Left kidney (tissue), 2 donors: ENCODE measurements around the gene KRTAP12-4. TPM values are rescaled to one million over a fixed set of nuclear protein-coding genes. Genes with fewer than 3 reads are reported as not detected.
"Not testable (repeated sequence)": the region's sequence is repeated elsewhere in the genome, so short reads cannot be mapped to it uniquely, and the experiment has no call there.

ENCODE experiments used
- DNase-seq: peaks from one replicate; pipeline ENCODE4 v3.0.0-alpha.2; 2013
- polyA plus RNA-seq: library from polyadenylated mRNA; unstranded; fragments of 120-200 nt; gene quantifications from one replicate; pipeline ENCODE4 v1.2.1, GENCODE V29; 2013; ENCODE audit not compliant: insufficient read length

Gene KRTAP12-4
- polyA plus RNA-seq, 1 donor: not detected

DNA sequence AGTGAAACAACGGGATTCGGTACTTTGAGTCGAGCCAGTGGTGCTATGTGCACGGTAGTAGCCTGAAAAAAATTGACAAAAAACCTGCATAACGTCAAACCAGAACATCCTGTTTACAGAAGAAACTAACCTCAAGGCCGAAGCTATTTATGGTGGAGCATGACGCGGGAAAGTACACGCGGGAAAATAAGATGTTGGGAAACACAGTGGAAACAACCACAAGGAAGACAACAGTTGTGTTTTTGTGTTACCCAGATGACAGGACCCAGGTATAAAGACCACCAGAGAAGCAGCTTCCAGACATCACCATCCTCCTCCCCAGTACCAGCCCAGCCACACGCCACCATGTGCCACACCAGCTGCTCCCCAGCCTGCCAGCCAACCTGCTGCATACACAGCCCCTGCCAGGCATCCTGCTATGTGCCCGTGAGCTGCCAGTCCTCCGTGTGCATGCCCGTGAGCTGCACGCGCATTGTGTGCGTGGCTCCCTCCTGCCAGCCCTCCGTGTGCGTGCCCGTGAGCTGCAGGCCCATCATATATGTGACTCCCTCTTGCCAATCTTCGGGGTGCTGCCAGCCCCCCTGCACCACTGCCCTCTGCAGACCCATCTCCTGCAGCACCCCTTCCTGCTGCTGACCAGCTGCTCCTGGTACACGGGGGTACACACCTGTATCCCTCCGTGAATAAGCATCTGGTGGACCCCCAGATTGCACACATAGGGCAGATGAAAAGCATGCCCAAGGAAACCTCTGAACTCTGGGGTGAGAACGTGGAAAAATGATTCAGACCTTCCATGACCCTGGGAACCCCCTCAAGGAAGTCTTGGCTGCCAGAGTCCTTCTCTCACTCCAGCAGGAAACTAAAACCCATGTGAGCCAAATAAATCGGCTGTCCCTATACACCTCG lies 3.4 kb upstream of the KRTAP12-4 start, which contains the start of gene KRTAP12-3:
Gene KRTAP12-3, plus strand, starts transcription at position 298 of the 906 bp plus-strand sequence. Its CDS starts 48 bp downstream, at position 346.
- no peak for DNase-seq

DNA sequence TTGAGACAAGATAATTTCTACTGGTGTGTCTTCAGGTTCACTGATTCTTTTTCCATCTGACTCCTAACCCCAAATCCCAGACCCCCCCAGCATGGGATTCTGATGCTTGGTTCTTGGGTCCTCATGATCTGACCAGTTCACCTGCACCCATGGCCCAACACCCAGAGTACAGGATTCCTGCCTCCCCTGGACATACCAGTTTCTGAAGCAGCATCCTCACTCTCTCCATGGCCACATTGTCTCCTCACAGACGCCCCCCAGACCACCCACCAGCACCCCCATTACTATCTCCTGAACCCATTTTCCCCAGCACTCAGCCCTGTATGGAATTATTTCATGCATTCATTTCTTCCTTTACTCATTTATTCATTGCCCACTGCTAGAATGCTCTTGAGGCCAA lies 2.4 kb upstream of the KRTAP12-4 start:
- DNase-seq: no peak

DNA sequence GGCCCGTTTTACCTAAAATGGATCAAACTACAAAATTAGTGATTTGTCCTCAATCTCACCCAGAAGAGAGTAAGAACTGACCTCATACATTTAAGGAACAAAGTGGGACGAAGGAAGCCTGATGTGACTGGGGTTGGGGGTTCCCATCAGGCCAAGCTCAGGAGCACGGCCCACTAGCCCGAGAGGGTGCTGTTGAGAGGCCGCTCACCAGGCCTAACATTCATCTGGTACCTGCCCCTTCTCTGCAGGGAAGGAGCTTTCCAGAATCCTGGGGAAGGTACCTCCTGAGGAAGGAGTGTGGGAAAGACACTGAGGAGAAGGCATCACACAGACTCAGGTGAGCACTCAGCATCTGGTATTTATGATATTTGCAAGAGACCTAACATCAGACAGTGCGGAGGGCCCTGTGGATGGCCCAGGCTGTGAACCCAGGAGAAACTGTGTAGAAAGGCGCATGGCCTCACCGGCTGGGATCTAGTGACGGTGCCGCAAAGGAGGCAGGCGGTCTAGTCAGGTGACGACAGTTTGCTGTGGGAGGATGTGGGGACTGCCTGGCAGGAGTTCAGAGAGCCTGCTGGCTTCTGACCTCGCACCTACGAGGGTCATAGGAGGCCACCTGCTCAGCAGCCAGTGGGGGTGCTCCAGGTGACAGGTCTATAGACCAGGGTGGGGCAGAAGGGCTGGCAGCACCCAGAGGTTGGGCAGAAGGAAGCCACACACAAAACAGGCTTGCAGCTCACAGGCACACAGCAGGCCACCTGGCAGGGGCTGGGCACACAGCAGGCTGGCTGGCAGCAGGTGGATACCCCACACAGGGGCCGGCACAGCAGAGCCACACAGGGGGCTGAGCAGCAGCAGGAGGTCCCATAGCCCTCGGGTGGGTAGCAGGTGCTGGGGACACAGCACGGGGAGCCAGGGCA lies 543 bp downstream of the KRTAP12-4 start:
- DNase-seq: no peak

DNA sequence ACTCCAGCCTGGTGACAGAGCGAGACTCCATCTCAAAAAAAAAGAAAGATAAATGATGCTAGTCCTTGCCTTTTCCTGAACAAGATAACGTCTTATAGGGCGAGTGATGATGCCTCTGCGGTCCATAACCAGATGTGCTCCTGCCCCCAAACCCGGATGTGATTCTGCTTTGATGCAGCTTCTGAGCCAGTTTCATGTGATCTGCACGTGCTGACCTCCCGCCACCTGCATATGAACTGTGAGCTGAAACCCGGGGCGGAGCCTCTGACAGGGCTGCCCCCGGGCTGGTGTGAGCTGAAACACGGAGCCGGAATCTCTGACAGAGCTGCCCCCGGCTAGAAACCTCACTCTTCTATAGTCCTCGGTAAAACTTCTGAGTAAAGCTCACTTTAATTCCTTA lies 1.3 kb downstream of the KRTAP12-4 start:
- no peak for DNase-seq

DNA sequence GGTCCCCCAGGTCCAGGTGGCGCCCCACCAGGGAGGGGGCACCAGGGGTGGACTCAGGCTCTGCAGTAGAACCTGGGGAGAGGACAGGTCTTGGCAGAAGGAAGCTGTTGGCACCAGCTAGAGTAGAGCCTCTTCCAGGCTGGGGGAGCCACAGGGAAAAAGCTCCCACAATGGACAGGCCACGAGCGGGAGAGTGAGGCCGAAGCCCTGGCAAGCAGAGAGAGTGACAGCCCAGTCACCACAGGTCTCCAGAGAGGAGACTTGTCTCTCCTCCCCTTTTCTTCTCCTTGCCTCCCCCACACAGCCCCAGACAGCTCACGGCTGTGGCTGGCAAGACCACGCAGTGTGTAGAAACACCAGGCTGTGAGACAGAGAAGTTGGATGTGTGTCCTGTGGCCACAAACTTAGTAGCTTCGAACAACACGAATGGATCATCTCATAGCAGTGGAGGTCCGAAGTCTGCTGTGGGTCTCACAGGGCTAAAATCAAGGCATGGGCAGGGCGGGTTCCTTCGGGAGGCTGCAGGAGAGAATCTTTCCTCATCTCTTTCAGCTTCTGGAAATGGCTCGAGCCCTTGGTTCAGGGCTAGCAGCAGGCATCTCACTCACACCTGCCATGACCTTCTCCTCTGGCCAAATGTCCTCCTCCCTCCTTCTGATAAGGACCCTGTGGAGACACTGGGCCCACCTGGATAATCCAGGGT lies 3.3 kb downstream of the KRTAP12-4 start:
- DNase-seq: no peak

DNA sequence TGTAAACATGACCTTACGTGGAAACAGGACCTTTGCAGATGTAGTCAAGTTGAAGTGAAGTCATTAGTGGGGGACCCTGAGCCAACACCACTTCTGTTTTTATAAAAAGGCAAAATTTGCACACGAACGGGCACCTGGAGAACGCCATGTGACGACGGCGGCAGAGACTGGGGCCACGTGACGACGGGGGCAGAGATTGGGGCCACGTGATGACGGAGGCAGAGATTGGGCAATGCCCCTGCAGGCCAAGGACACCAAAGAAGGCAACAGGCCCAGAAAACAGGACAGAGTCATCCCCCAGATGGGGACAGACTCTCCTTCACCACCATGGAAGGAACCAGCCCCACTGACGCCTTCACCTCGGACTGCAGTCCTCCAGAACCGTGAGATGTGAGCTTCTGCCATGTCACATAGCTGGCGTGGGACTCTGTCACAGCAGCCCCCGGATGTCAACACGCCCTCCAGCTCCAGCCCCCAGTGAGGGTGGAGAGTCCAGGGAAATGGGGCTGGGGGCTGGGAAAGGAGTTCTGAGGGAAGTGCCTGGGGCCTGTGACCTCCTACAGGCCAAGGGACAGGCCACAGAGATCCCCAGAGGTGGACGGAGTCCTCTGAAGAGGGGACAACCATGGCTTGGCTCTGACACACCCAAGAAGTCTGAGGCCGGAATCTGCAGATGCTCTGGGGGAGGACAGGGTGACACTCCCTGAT lies 4.0 kb downstream of the KRTAP12-4 start:
- DNase-seq: no peak

DNA sequence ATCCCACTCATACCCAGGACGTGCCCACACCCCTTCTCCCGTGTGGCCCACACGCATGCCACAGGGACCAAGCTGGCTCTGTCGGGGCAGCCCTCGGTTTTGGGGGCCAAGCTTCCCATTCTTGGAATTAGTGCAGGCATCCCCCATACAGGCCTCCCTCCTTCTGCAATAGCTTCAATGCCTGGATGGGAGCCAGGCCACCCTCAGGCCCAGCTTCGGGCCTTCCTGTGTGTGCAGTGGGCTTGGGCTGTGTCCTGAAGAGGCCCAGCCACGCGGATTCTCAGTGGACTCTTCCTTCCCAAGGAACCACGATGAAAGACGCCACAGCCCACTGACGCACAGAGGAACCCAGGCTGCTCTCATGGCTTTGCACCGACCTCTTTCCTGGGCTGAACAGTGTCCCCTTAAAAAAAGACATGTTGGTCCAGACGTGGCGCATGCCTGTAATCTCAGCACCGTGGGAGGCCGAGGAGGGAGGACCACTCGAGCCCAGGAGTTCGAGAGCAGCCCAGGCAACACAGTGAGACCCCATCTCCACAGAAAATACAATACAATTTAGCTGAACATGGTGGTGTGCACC lies 4.8 kb downstream of the KRTAP12-4 start:
- no peak for DNase-seq

DNA sequence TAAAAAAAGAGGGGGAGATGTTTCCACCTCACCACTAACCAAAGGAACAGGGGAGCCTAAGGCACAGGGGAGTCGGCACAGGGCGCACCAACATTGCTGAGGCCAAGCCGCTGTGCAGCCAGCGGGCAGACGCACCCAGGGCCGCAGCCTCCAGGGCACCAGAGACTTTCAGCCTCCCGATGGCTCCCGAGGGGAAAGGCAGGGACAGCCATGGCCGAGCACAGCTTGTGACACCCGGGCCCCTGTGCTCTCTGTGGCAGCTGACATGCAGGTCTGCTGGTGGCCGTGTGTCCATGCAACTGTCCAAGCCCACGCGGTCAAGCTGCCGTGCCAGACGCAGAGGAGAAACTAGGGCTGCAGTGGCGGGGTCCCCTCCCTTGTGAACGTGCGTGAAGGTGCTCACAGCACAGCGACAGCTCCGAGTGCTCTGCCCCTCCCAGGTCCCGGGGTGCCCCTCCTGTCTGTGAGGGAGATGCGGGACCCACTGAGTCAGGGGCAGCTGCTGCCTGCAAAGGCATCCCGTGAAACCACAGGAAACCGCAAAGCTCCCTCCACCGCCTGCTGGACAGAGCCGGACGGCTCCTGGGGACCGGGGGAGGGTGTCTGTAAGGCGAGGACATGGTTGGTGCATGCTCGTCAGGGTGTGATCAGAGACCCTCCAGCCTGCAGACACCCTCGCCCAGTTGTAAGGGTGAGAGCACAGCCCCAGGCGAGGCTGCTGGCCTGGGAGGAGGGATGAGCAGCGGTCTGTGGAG lies 5.7 kb downstream of the KRTAP12-4 start:
- DNase-seq: no peak

DNA sequence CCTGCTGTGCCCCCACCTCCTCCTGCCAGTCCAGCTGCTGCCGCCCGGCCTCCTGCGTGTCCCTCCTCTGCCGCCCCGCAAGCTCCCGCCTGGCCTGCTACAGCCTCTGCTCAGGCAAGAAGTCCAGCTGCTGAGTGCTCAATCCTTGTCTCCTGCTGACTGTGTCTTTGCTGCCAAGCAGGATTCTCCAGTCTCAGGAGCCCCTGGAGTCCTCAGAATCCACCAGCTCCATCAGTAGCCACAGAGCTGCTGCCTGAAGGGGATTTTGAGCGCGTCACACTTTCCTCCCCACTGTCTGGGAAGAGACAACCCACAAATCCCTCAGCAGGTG lies 7.3 kb downstream of the KRTAP12-4 start:
- no peak for DNase-seq

DNA sequence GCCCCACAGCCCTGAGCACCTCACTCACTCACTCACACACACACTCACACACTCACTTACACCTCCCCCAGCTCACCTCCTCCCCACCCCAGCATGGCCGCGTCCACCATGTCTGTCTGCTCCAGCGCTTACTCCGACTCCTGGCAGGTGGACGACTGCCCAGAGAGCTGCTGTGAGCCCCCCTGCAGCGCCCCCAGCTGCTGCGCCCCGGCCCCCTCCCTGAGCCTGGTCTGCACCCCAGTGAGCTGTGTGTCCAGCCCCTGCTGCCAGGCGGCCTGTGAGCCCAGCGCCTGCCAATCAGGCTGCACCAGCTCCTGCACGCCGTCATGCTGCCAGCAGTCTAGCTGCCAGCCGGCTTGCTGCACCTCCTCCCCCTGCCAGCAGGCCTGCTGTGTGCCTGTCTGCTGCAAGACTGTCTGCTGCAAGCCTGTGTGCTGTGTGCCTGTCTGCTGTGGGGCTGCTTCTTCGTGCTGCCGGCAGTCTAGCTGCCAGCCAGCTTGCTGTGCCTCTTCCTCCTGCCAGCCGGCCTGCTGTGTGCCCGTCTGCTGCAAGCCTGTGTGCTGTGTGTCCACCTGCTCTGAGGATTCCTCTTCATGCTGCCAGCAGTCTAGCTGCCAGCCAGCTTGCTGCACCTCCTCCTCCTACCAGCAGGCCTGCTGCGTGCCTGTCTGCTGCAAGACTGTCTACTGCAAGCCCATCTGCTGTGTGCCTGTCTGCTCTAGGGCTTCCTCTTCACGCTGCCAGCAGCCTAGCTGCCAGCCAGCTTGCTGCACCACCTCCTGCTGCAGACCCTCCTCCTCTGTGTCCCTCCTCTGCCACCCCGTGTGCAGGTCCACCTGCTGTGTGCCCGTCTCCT lies 7.9 kb downstream of the KRTAP12-4 start, which contains the start of gene KRTAP10-11:
Gene KRTAP10-11, plus strand, starts transcription at position 49 of the 856 bp plus-strand sequence. Its CDS starts 45 bp downstream, at position 94.
- DNase-seq: not testable (repeated sequence)

DNA sequence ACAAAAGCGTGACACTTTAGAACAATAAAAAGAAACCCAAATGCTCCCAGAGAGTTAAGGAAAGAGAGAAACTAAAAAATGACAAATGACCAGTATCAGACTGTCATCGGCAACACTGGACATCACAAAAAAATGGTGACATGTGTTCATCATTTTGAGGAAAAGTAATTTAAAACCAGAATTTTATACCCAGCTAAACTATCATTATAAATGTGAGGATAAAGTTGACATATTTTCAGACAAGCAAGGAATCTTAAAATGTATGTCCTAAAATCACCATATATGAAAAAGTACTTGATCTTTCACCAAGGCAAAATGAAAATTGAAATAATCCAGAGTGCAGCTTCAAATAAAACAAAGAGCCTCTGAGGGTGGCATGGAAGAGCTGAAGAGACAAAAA lies 9.6 kb downstream of the KRTAP12-4 start:
- no peak for DNase-seq

DNA sequence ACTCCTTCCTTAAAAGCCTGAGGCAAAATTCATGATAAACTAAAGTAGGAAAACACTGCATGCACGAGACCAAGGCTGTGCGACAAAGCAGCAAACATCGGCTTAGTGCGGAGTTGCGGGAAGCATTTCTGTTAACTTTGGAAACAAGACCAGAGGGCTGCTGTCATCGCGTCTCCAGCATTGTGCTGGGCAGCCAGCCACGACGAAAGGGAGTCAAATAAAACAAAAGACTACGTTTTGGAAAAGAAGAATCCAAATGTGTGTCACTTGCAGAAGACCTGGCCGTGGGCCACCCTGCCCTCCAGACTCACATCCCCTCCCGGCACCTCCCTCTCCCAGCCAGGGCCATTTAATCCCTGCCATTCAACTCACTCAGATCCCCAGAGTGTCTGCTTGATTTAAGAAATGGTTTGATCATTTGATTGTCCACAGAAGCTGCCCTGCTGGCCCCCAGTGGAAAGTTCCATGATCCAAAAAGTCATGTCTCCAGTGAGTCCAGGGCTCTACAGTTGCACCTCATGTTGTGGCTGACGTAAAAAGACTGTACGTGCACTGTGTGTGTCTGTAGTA lies 10.6 kb downstream of the KRTAP12-4 start:
- DNase-seq: no peak

DNA sequence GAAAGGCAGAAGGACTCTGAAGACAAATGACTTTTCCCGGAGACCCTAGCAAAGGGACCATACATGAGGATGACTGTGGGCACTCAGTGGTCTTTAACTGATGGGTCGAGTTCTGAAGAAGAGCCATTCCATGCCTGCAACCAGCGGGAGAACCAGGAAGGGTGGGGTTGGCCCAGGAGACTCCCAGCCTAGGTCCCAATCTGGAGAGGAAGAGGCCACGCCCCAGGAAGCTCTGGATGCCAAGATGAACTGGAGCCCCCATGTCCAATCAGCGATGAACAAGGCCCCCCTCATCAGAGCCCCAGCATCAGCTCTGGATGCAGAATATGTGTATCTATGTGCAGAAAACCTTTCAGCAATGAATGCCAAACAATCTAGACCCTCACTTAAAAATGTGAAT lies 13.7 kb downstream of the KRTAP12-4 start:
- no peak for DNase-seq

DNA sequence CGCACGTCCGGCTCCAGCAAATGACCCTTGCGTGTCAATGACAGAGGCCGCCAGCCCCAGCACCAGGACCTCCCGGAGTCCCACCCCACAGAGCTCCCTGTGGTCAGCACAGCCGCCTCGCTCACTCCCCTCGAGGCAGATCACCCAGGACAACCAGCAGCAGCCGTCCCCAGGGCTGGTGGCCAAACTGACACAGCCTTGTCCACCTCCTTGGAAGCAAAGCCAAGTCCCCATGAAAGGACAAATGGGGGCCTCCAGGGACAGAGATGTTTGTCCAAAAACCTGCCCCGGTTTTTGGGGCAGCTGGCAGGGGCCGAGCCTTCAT lies 15.2 kb downstream of the KRTAP12-4 start:
- no peak for DNase-seq

DNA sequence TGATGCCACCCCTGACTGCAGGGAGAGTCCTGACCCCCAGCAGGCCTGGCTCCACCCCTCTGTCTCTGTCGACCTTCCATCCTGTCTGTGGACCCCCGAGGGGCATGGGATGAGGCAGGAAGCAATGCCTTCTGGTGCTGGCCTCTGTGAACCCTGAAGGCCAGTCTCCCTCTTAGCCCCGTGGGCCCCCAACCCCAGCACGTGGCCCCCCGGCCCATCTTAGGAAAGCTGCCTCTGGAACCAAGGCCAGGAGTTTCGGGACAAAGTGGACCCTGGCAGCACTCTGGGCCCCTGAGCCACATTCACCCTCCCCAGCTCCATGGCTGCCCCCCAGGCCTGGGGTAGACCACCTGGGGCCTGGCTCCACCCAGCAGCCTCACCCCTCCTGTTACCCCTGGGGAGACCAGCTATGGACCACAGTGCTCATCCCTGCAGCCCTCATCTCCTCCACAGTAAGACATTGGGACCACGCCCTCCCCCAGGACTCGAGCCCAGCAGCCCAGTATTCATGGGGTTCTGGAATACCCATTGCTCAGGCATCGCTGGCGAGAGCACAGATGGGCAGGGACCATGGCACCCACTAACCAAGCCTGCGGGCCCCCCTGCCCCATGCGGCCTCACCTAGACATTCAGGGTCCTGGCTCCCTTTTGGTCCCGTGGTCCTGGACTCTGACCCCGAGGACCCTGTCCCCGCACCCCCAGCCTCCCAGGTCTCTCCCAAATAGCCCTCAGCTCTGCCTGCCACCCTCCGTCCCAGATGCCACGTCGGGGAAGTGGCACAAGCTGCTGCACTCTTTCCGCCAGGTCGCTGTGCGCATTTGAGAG lies 15.7 kb downstream of the KRTAP12-4 start:
- DNase-seq: not testable (repeated sequence)

DNA sequence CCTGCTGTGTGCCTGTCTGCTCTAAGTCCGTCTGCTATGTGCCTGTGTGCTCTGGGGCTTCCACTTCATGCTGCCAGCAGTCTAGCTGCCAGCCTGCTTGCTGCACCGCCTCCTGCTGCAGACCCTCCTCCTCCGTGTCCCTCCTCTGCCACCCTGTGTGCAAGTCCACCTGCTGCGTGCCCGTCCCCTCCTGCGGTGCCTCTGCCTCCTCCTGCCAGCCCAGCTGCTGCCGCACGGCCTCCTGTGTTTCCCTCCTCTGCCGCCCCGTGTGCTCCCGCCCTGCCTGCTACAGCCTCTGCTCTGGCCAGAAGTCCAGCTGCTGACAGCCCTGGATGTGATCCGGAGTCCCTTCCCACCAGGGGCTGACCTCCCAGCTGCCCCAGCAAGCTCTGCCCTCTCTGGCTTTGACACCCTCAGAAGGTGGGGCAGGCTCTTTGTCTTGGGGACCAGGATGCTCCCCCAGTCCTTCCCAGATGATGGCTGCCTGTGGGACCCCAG lies 16.6 kb downstream of the KRTAP12-4 start:
- DNase-seq: not testable (repeated sequence)

DNA sequence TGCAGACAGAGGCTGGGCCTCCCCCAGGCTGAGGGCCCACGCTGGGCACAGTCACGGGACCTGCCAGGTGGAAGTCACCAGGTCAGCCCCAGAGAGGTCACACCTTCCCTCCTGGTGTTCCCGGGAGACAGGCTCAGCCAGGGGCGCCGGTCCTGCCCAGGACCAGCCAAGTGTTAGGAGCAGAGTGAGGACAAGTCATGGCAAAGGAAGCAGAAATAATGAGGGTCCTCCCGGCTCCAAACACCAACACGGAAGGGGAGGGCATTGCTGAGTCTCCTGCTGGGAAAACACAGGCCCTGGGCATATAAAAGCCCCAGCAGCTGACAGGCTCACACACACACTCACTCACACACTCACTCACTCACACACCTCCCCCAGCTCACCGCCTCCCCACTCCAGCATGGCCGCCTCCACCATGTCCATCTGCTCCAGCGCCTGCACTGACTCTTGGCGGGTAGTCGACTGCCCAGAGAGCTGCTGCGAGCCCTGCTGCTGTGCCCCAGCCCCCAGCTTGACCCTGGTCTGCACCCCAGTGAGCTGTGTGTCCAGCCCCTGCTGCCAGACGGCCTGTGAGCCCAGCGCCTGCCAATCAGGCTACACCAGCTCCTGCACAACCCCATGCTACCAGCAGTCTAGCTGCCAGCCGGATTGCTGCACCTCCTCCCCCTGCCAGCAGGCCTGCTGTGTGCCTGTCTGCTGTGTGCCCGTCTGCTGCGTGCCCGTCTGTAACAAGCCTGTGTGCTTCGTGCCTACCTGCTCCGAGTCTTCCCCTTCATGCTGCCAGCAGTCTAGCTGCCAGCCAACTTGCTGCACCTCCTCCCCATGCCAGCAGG lies 17.2 kb downstream of the KRTAP12-4 start, which contains the start of gene KRTAP10-10:
Gene KRTAP10-10, plus strand, starts transcription at position 339 of the 833 bp plus-strand sequence. Its CDS starts 62 bp downstream, at position 401.
- DNase-seq: no peak
